Measurements from ENCODE around the gene PMM2. TPM values are rescaled to one million over a fixed set of nuclear protein-coding genes. Genes with fewer than 3 reads are reported as not detected.

The PMM2 gene
- total RNA-seq, 1 experiment from 2014 or later = 58.4 TPM

DNA sequence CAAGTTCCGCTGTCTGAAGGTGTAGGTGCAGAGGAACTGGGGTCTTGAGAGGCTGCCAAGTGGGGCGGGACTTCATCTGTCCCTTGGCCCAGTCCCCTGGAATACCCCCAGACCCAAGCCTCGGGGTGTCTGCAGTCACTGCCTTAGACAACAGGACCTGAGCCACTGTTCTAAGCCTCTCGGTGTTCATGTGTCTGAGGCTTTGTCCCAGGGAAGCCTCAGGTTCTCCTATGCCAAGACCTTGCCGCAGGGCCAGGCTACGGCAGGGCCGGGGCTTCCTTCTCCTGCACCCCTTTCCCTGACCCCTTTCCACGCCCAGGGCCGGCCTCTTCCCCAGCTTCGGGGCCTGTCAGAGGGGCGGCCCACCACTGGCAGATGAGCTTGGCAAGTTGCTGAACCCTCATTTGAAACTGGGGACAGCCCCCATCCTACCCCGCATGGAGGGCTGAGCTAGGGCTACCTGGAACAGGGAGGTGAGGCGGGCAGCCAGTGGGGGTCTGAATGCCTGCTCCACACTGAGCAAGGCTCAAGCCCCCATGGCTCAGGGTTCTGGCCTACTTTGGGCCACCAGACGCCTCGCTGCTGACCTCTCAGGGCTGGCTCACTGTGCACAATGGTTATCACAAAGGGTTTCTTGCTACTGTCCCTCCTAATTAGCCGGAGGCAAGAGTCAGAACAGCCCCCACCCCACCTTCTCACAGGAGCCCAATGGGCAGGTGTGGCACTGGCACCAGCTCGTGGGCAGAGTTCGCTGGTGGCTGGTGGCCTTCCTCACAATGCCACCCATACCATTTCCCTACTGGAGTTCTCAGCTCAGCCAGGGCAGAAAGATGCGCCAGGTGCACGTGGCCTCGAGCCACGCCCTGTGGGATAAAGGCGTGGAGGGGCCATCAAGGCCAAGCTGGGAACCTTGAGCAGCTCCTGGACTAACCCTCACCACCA lies 91.6 kb downstream of the PMM2 start:
- in situ Hi-C loops (cut with HindIII; ENCODE audit: low pct_unique_long_range_greater_than_20kb, low sequenced_read_pairs) = no loop called here

DNA sequence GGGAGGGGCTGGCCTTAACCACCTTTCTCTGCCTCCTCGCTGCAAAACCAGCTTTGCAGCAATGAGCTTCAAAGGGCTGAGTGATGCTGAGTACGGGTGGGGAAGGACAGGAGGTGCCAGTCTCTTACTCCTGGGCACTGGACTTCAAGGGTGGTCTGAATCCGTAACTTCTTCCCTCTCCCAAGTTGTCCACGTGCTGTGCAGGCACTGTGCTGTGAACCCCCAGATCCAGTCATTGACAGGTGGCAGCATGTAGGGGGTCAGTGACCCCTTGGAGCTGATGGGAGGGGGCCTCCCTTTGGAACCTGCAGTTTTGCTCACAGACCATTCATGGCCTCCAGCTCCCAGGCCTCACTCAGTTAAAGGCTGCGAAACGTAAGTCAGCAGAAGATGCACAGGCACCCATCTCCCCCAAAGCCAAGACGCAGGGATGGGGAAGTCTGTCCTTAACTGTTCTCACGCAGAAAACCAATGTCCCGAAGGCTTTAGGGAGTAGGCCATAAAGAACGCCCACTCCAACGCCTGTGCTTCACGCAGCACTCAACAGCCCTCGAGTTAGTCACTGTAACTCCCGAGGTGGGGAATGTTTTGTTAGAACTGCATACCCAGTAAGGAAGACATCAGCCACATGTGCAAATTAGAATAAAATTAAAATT lies 92.4 kb downstream of the PMM2 start:
- Histone ChIP-seq H3K27me3 (ENCODE audit: control insufficient read depth, insufficient read depth, low read length) (no peaks in the 10 kb centered on the region), H3K36me3 (ENCODE audit: control insufficient read depth, insufficient read depth, low read length) (peaks cover 5% of the 10 kb centered on the region; the same call in 1 of the 2 replicates)
- TF ChIP-seq POLR2AphosphoS5 (IDR thresholded peaks at IDR 0.05; ENCODE audit: low read depth, low read length) (no peak), SIN3A (IDR thresholded peaks at IDR 0.05; ENCODE audit: borderline replicate concordance, insufficient read depth, low read depth, low read length) (no peak), TCF7L2 (IDR thresholded peaks at IDR 0.05; ENCODE audit: low read depth, low read length) (no peak)
- TF ChIP-seq, protein P1, sequence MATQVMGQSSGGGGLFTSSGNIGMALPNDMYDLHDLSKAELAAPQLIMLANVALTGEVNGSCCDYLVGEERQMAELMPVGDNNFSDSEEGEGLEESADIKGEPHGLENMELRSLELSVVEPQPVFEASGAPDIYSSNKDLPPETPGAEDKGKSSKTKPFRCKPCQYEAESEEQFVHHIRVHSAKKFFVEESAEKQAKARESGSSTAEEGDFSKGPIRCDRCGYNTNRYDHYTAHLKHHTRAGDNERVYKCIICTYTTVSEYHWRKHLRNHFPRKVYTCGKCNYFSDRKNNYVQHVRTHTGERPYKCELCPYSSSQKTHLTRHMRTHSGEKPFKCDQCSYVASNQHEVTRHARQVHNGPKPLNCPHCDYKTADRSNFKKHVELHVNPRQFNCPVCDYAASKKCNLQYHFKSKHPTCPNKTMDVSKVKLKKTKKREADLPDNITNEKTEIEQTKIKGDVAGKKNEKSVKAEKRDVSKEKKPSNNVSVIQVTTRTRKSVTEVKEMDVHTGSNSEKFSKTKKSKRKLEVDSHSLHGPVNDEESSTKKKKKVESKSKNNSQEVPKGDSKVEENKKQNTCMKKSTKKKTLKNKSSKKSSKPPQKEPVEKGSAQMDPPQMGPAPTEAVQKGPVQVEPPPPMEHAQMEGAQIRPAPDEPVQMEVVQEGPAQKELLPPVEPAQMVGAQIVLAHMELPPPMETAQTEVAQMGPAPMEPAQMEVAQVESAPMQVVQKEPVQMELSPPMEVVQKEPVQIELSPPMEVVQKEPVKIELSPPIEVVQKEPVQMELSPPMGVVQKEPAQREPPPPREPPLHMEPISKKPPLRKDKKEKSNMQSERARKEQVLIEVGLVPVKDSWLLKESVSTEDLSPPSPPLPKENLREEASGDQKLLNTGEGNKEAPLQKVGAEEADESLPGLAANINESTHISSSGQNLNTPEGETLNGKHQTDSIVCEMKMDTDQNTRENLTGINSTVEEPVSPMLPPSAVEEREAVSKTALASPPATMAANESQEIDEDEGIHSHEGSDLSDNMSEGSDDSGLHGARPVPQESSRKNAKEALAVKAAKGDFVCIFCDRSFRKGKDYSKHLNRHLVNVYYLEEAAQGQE (IDR thresholded peaks at IDR 0.05; ENCODE audit: insufficient read depth in 1 of 2, low read depth in 2 of 2, low read length in 1 of 2) = no peak
- TF ChIP-seq, protein P2, sequence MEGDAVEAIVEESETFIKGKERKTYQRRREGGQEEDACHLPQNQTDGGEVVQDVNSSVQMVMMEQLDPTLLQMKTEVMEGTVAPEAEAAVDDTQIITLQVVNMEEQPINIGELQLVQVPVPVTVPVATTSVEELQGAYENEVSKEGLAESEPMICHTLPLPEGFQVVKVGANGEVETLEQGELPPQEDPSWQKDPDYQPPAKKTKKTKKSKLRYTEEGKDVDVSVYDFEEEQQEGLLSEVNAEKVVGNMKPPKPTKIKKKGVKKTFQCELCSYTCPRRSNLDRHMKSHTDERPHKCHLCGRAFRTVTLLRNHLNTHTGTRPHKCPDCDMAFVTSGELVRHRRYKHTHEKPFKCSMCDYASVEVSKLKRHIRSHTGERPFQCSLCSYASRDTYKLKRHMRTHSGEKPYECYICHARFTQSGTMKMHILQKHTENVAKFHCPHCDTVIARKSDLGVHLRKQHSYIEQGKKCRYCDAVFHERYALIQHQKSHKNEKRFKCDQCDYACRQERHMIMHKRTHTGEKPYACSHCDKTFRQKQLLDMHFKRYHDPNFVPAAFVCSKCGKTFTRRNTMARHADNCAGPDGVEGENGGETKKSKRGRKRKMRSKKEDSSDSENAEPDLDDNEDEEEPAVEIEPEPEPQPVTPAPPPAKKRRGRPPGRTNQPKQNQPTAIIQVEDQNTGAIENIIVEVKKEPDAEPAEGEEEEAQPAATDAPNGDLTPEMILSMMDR (IDR thresholded peaks at IDR 0.05) = no peak

More for the DNA sequence above, 91.6 kb downstream of the PMM2 start:
- Histone ChIP-seq H3K27me3 (ENCODE audit: control insufficient read depth, insufficient read depth, low read length) (no peaks in the 10 kb centered on the region), H3K27ac (ENCODE audit: low read length) (no peak overlapping the region), H3K36me3 (ENCODE audit: control insufficient read depth, insufficient read depth, low read length) (peaks cover 4% of the 10 kb centered on the region; the same call in 1 of the 2 replicates), H3K4me3 (ENCODE audit: low read depth in 2 of 2, low read length in 2 of 2) (no peak overlapping the region), H3K9me3 (ENCODE audit: control insufficient read depth, insufficient read depth, low read depth, low read length) (no peaks in the 10 kb centered on the region), H3K4me1 (ENCODE audit: control insufficient read depth, insufficient read depth, low read length) (peaks cover 4% of the 10 kb centered on the region; the same call in 1 of the 2 replicates)
- ChIA-PET POLR2A (no interaction called here), CTCF (no interaction called here)
- intact Hi-C loops (cut with micrococcal nuclease; ENCODE audit: unreplicated experiment) = no loop called here
- ATAC-seq (no peak), DNase-seq (ENCODE audit: low read depth, low spot score) (no peak)
- no TSS peak for BruUV-seq (replicated peaks)
- TF ChIP-seq POLR2AphosphoS5 (IDR thresholded peaks at IDR 0.05; ENCODE audit: low read depth, low read length) = 0 out of 2 replicates have a peak, but pooled peaks have one; percentile 22
- TF ChIP-seq, protein P1 (IDR thresholded peaks at IDR 0.05; ENCODE audit: insufficient read depth in 1 of 2, low read depth in 2 of 2, low read length in 1 of 2) = no peak

More for the DNA sequence above, 92.4 kb downstream of the PMM2 start:
- Histone ChIP-seq H3K27ac (ENCODE audit: low read length) (no peak overlapping the region), H3K9me3 (ENCODE audit: control insufficient read depth, insufficient read depth, low read depth, low read length) (no peaks in the 10 kb centered on the region), H3K4me1 (ENCODE audit: control insufficient read depth, insufficient read depth, low read length) (peaks cover 4% of the 10 kb centered on the region; the same call in 1 of the 2 replicates), H3K4me3 (ENCODE audit: low read depth in 2 of 2, low read length in 2 of 2) (no peak overlapping the region)
- BruUV-seq (replicated peaks) = no TSS peak
- no peak for ATAC-seq
- in situ Hi-C loops (cut with HindIII; ENCODE audit: low pct_unique_long_range_greater_than_20kb, low sequenced_read_pairs) = no loop called here
- ChIA-PET CTCF (no interaction called here), POLR2A (no interaction called here)
- intact Hi-C loops (cut with micrococcal nuclease; ENCODE audit: unreplicated experiment) = no loop called here
- no peak for DNase-seq (ENCODE audit: low read depth, low spot score)
